ENCODE data around the gene SEC16B.
"Not testable (repeated sequence)": the region's sequence is repeated elsewhere in the genome, so short reads cannot be mapped to it uniquely, and the experiment has no call there.

SEC16B gene

GRCh38 chr1:177969825-177970371 lies at the start of gene SEC16B:
SEC16B (minus strand) TSS chr1:177970058; CDS start chr1:177967981, 2,077 bp downstream.
- no peak for DNase-seq

- no peak for DNase-seq
Measured at GRCh38 chr1:178019622-178020021, 49.8 kb upstream of the SEC16B start.

- no peak for DNase-seq
Measured at GRCh38 chr1:178019208-178019607, 49.4 kb upstream of the SEC16B start.

GRCh38 chr1:178017517-178017916 lies 47.7 kb upstream of the SEC16B start:
- DNase-seq: no peak

- no peak for DNase-seq
Measured at GRCh38 chr1:178011864-178012503, 42.1 kb upstream of the SEC16B start.

- DNase-seq: no peak
Measured at GRCh38 chr1:178011465-178011828, 41.6 kb upstream of the SEC16B start.

- no peak for DNase-seq
Measured at GRCh38 chr1:178010674-178011464, 41.0 kb upstream of the SEC16B start.

GRCh38 chr1:178006043-178006442 lies 36.2 kb upstream of the SEC16B start:
- no peak for DNase-seq

- no peak for DNase-seq
Measured at GRCh38 chr1:178005450-178005849, 35.6 kb upstream of the SEC16B start.

GRCh38 chr1:178004926-178005391 lies 35.1 kb upstream of the SEC16B start:
- no peak for DNase-seq

GRCh38 chr1:177998696-177999631 lies 29.1 kb upstream of the SEC16B start:
- DNase-seq: no peak

GRCh38 chr1:177996957-177997356 lies 27.1 kb upstream of the SEC16B start:
- no peak for DNase-seq

GRCh38 chr1:177995369-177995768 lies 25.5 kb upstream of the SEC16B start:
- no peak for DNase-seq

GRCh38 chr1:177986281-177986680 lies 16.4 kb upstream of the SEC16B start:
- not testable (repeated sequence) for DNase-seq

GRCh38 chr1:177984761-177985160 lies 14.9 kb upstream of the SEC16B start:
- DNase-seq: no peak

GRCh38 chr1:177984136-177984525 lies 14.3 kb upstream of the SEC16B start:
- peak; percentile 79 to 89 for DNase-seq

GRCh38 chr1:177983482-177984135 lies 13.8 kb upstream of the SEC16B start:
- DNase-seq: peak; percentile 25 to 42

- DNase-seq: peak; percentile 57 to 73
Measured at GRCh38 chr1:177983077-177983476, 13.2 kb upstream of the SEC16B start.

- DNase-seq: peak in 1 of 2 experiments; percentile 27
Measured at GRCh38 chr1:177981200-177981599, 11.3 kb upstream of the SEC16B start.

GRCh38 chr1:177979272-177979671 lies 9.4 kb upstream of the SEC16B start:
- DNase-seq: no peak

GRCh38 chr1:177978530-177978929 lies 8.7 kb upstream of the SEC16B start:
- DNase-seq: no peak

- no peak for DNase-seq
Measured at GRCh38 chr1:177977141-177977540, 7.3 kb upstream of the SEC16B start.

Measured in NCI-H524 (cell line).